Middle frontal gyrus (tissue), 1 donor: ENCODE results near the gene MTLN.
"Not testable (repeated sequence)": the region's sequence is repeated elsewhere in the genome, so short reads cannot be mapped to it uniquely, and the experiment has no call there.

ENCODE experiments used
- DNase-seq: peaks from one replicate; pipeline ENCODE4 v3.0.0-alpha.2; 2015; ENCODE audit warnings: low spot score; ENCODE audit errors: extremely low spot score

The MTLN gene

GRCh38 chr2:110204408-110205385, 7.7 kb downstream of the MTLN start, which contains the start of gene NPHP1:
Gene NPHP1 (minus strand): TSS chr2:110205013. CDS start chr2:110204968, 45 bp downstream.
- DNase-seq, result peak; percentile 67

GRCh38 chr2:110198016-110198415, 14.3 kb downstream of the MTLN start:
- DNase-seq, result no peak

- no peak for DNase-seq
These were observed 14.9 kb downstream of the MTLN start for GRCh38 chr2:110197452-110197851.

GRCh38 chr2:110190169-110190568, 22.2 kb downstream of the MTLN start:
- not testable (repeated sequence) for DNase-seq

GRCh38 chr2:110182449-110182848, 29.9 kb downstream of the MTLN start:
- DNase-seq, result no peak

GRCh38 chr2:110180036-110180435, 32.3 kb downstream of the MTLN start:
- no peak for DNase-seq

GRCh38 chr2:110173523-110173922, 38.8 kb downstream of the MTLN start:
- DNase-seq, result no peak

- DNase-seq, result no peak
These were observed 39.8 kb downstream of the MTLN start for GRCh38 chr2:110172506-110172905.

- no peak for DNase-seq
These were observed 42.2 kb downstream of the MTLN start for GRCh38 chr2:110170102-110170501.

GRCh38 chr2:110167326-110168000, 44.9 kb downstream of the MTLN start:
- DNase-seq, result no peak

- DNase-seq, result no peak
These were observed 46.1 kb downstream of the MTLN start for GRCh38 chr2:110166266-110166665.
